Duodenal mucosa (tissue), 2 donors: ENCODE measurements around the gene LHCGR.

Experiments used
- H3K27ac ChIP-seq: one replicate; pipeline ENCODE4 v1.7.0; 2013; ENCODE audit warnings: low read depth, low read length
- H3K27me3 ChIP-seq, 2 donors: one replicate each; pipeline ENCODE4 v1.7.0; 2013; ENCODE audit warnings: low read length in 2 of 2, control low read depth in 1 of 2; ENCODE audit not compliant: insufficient read depth in 2 of 2, control insufficient read depth in 1 of 2
- H3K36me3 ChIP-seq, 2 donors: one replicate each; pipeline ENCODE4 v1.7.0; 2013; ENCODE audit warnings: low read length in 2 of 2, control low read depth in 1 of 2; ENCODE audit not compliant: insufficient read depth in 2 of 2, control insufficient read depth in 1 of 2
- H3K4me1 ChIP-seq, 2 donors: one replicate each; pipeline ENCODE4 v1.7.0; 2013; ENCODE audit warnings: low read length in 2 of 2, control low read depth in 1 of 2; ENCODE audit not compliant: insufficient read depth in 2 of 2, control insufficient read depth in 1 of 2
- H3K4me3 ChIP-seq, 2 donors: one replicate each; pipeline ENCODE4 v1.7.0; 2013; ENCODE audit warnings: low read length in 2 of 2, low read depth in 1 of 2
- H3K9ac ChIP-seq, 2 donors: one replicate each; pipeline ENCODE4 v1.7.0; 2013; ENCODE audit warnings: low read length in 2 of 2, low read depth in 1 of 2
- H3K9me3 ChIP-seq, 2 donors: one replicate each; pipeline ENCODE4 v1.7.0; 2013; ENCODE audit warnings: low read length in 2 of 2, control low read depth in 1 of 2; ENCODE audit not compliant: control insufficient read depth in 1 of 2

The LHCGR gene

GRCh38 chr2:48693645-48694044, 61.9 kb downstream of the LHCGR start:
- Histone ChIP-seq H3K4me1 (no peaks in the 10 kb centered on the region), H3K27ac (no peak overlapping the region), H3K9me3 (no peaks in the 10 kb centered on the region), H3K27me3 (no peaks in the 10 kb centered on the region), H3K36me3 (no peaks in the 10 kb centered on the region), H3K4me3 (no peak overlapping the region), H3K9ac (no peak overlapping the region)

GRCh38 chr2:48693066-48693465, 62.5 kb downstream of the LHCGR start:
- Histone ChIP-seq H3K27me3 (no peaks in the 10 kb centered on the region), H3K27ac (no peak overlapping the region), H3K4me3 (no peak overlapping the region), H3K9me3 (no peaks in the 10 kb centered on the region), H3K4me1 (no peaks in the 10 kb centered on the region), H3K9ac (no peak overlapping the region), H3K36me3 (no peaks in the 10 kb centered on the region)

DNA sequence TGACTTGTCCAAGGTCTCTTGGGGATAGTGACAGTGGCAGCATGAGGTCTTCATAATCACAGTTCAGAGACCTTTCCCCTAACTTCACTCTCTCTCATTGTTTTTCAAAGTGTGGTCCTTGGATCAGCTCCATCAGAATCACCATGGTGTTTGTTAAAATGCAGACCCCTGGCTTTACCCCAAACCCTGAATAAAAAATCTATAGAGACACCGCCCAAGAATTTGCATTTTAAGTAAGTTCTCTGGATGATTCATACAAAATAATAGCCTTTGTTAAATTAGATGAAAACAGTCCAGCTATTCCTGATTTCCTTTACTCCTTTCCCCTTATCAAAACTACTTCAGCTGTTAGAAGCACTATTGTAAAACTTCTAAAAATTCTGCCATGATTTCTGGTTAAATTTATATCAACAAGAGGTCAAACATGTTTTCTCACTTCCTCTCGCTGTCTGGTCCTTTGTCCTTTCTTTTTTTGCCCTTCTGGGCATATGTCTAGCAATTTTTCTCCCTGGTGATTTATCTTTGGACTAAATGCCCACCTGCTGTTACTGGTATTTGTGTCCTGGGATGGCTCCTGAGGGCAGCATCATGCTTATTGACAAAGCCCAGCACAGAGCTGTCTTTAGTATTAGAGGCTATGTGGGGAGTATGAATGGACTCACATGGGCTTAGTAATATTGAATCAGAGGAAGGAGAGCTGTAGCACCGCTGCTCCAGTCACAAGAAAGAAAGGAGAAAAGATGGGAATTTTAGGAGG, 63.4 kb downstream of the LHCGR start:
- no peak overlapping the region for H3K27ac ChIP-seq
- H3K36me3 ChIP-seq: no peaks in the 10 kb centered on the region
- H3K27me3 ChIP-seq: no peaks in the 10 kb centered on the region
- no peaks in the 10 kb centered on the region for H3K9me3 ChIP-seq
- no peak overlapping the region for H3K9ac ChIP-seq
- no peaks in the 10 kb centered on the region for H3K4me1 ChIP-seq
- no peak overlapping the region for H3K4me3 ChIP-seq

DNA sequence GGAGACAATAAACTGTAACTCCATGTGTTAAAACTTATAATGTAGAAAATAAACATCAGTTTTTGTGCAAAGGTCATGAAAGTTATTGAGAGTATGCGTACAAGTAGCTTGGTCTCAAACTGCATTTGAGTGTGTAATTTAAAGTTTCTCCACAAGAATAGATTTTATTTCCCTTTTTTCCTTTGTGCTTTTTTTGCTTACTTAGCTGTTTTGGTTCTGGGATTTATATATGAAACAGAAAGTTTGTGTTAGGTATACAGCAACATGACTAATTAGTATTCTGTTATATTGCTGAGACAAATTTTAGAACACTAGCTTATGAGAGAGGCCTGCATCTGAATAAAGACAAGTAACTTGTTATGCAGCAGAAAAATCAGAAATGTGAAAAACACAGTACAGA, 70.4 kb downstream of the LHCGR start:
- Histone ChIP-seq H3K27ac (no peak overlapping the region), H3K9me3 (no peaks in the 10 kb centered on the region), H3K4me1 (no peaks in the 10 kb centered on the region), H3K27me3 (no peaks in the 10 kb centered on the region), H3K36me3 (no peaks in the 10 kb centered on the region), H3K4me3 (no peak overlapping the region), H3K9ac (no peak overlapping the region)

GRCh38 chr2:48677450-48677849, 78.1 kb downstream of the LHCGR start:
- H3K36me3 ChIP-seq: no peaks in the 10 kb centered on the region
- no peaks in the 10 kb centered on the region for H3K9me3 ChIP-seq
- H3K4me3 ChIP-seq: no peak overlapping the region
- H3K4me1 ChIP-seq: no peaks in the 10 kb centered on the region
- H3K27me3 ChIP-seq: no peaks in the 10 kb centered on the region
- H3K9ac ChIP-seq: no peak overlapping the region
- H3K27ac ChIP-seq: no peak overlapping the region

GRCh38 chr2:48674933-48675332, 80.6 kb downstream of the LHCGR start:
- Histone ChIP-seq H3K9ac (no peak overlapping the region), H3K4me3 (no peak overlapping the region), H3K36me3 (no peaks in the 10 kb centered on the region), H3K9me3 (no peaks in the 10 kb centered on the region), H3K4me1 (no peaks in the 10 kb centered on the region), H3K27ac (no peak overlapping the region), H3K27me3 (no peaks in the 10 kb centered on the region)

DNA sequence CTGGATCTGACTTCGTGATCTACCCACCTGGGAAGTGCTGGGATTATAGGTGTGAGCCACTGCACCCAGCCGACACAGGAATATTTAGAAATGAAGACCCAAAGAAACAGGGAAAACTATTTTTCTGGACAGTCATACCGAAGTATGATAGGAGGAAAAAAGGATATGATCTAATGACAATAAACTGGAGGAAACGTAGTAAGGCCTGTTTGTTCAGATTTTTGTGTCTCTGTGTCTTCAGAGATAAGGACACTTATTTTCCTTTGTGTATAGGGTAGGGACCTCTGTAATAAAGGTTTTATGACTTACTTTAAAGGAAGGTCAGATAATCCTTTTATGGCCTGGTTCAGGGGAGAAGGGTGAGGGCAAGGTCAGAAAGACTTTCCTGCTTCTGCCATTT, 81.9 kb downstream of the LHCGR start:
- no peaks in the 10 kb centered on the region for H3K4me1 ChIP-seq
- no peak overlapping the region for H3K9ac ChIP-seq
- no peaks in the 10 kb centered on the region for H3K9me3 ChIP-seq
- no peaks in the 10 kb centered on the region for H3K36me3 ChIP-seq
- no peaks in the 10 kb centered on the region for H3K27me3 ChIP-seq
- H3K4me3 ChIP-seq: no peak overlapping the region
- H3K27ac ChIP-seq: no peak overlapping the region

GRCh38 chr2:48668992-48669391, 86.5 kb downstream of the LHCGR start:
- Histone ChIP-seq H3K27me3 (no peaks in the 10 kb centered on the region), H3K4me1 (no peaks in the 10 kb centered on the region), H3K9ac (no peak overlapping the region), H3K27ac (no peak overlapping the region), H3K36me3 (no peaks in the 10 kb centered on the region), H3K4me3 (no peak overlapping the region), H3K9me3 (no peaks in the 10 kb centered on the region)

GRCh38 chr2:48651158-48651790, 104.2 kb downstream of the LHCGR start:
- no peaks in the 10 kb centered on the region for H3K9me3 ChIP-seq
- H3K27ac ChIP-seq: no peak overlapping the region
- no peaks in the 10 kb centered on the region for H3K36me3 ChIP-seq
- no peaks in the 10 kb centered on the region for H3K4me1 ChIP-seq
- H3K27me3 ChIP-seq: no peaks in the 10 kb centered on the region
- no peak overlapping the region for H3K9ac ChIP-seq
- H3K4me3 ChIP-seq: no peak overlapping the region

- Histone ChIP-seq H3K4me3 (no peak overlapping the region), H3K27ac (no peak overlapping the region), H3K4me1 (no peaks in the 10 kb centered on the region), H3K36me3 (no peaks in the 10 kb centered on the region), H3K9ac (no peak overlapping the region), H3K9me3 (no peaks in the 10 kb centered on the region), H3K27me3 (no peaks in the 10 kb centered on the region)
Measured at GRCh38 chr2:48638261-48638660, 117.3 kb downstream of the LHCGR start.
